ENCODE measurements around the gene PLAC8. TPM values are rescaled to one million over a fixed set of nuclear protein-coding genes. Genes with fewer than 3 reads are reported as not detected.

PLAC8 gene
- total and polyA plus RNA-seq, 2 of the 13 experiments (the other 11 are each of a cell fraction or from before 2014, with no cell fraction given), result 3.0 to 174 TPM

GRCh38 chr4:83112678-83113428 lies 1.7 kb downstream of the PLAC8 start (continued):
- no peak for TF ChIP-seq ZNF460 (CRISPR knock-in tag; IDR thresholded peaks at IDR 0.05; ENCODE audit: borderline replicate concordance)
- TF ChIP-seq NFYC (CRISPR knock-in tag; IDR thresholded peaks at IDR 0.05), result no peak; the same call in 1 of the 2 replicates
- TF ChIP-seq ZNF383 (CRISPR knock-in tag; IDR thresholded peaks at IDR 0.05; ENCODE audit: borderline replicate concordance), result no peak
- no peak for TF ChIP-seq ZNF558 (CRISPR knock-in tag; IDR thresholded peaks at IDR 0.05; ENCODE audit: borderline replicate concordance)
- no peak for TF ChIP-seq ZNF496 (CRISPR knock-in tag; IDR thresholded peaks at IDR 0.05; ENCODE audit: insufficient replicate concordance)
- TF ChIP-seq ZIK1 (CRISPR knock-in tag; IDR thresholded peaks at IDR 0.05; ENCODE audit: borderline replicate concordance, low read depth), result no peak
- TF ChIP-seq EEA1 (CRISPR knock-in tag; IDR thresholded peaks at IDR 0.05; ENCODE audit: borderline replicate concordance), result peak; percentile 53; the same call in 1 of the 2 replicates
- no peak for TF ChIP-seq HOXA5 (CRISPR knock-in tag; IDR thresholded peaks at IDR 0.05)
- TF ChIP-seq GLI4 (CRISPR knock-in tag; IDR thresholded peaks at IDR 0.05; ENCODE audit: borderline replicate concordance), result no peak
- TF ChIP-seq ZNF501 (CRISPR knock-in tag; IDR thresholded peaks at IDR 0.05), result peak; percentile 64
- TF ChIP-seq ZNF235 (CRISPR knock-in tag; IDR thresholded peaks at IDR 0.05; ENCODE audit: borderline replicate concordance), result no peak
- no peak for TF ChIP-seq ZBTB39 (CRISPR knock-in tag; IDR thresholded peaks at IDR 0.05)
- TF ChIP-seq ZNF549 (CRISPR knock-in tag; IDR thresholded peaks at IDR 0.05), result no peak
- no peak for TF ChIP-seq ZNF562 (CRISPR knock-in tag; IDR thresholded peaks at IDR 0.05; ENCODE audit: borderline replicate concordance)
- TF ChIP-seq ZSCAN20 (CRISPR knock-in tag; IDR thresholded peaks at IDR 0.05; ENCODE audit: borderline replicate concordance), result no peak
- TF ChIP-seq JDP2 (CRISPR knock-in tag; IDR thresholded peaks at IDR 0.05; ENCODE audit: borderline replicate concordance), result no peak
- TF ChIP-seq, protein P1, sequence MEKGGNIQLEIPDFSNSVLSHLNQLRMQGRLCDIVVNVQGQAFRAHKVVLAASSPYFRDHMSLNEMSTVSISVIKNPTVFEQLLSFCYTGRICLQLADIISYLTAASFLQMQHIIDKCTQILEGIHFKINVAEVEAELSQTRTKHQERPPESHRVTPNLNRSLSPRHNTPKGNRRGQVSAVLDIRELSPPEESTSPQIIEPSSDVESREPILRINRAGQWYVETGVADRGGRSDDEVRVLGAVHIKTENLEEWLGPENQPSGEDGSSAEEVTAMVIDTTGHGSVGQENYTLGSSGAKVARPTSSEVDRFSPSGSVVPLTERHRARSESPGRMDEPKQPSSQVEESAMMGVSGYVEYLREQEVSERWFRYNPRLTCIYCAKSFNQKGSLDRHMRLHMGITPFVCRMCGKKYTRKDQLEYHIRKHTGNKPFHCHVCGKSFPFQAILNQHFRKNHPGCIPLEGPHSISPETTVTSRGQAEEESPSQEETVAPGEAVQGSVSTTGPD (CRISPR knock-in tag; IDR thresholded peaks at IDR 0.05), result no peak
- no peak for TF ChIP-seq ISL2 (CRISPR knock-in tag; IDR thresholded peaks at IDR 0.05)
- TF ChIP-seq SKI (IDR thresholded peaks at IDR 0.05; ENCODE audit: partially characterized antibody), result no peak
- no peak for TF ChIP-seq ZNF652 (CRISPR knock-in tag; IDR thresholded peaks at IDR 0.05; ENCODE audit: borderline replicate concordance, low read depth)
- peak; percentile 53; the same call in 1 of the 2 replicates for TF ChIP-seq ZBTB20 (CRISPR knock-in tag; IDR thresholded peaks at IDR 0.05; ENCODE audit: borderline replicate concordance, low read depth)
- no peak for TF ChIP-seq DMAP1 (CRISPR knock-in tag; IDR thresholded peaks at IDR 0.05)
- no peak for TF ChIP-seq XBP1 (CRISPR knock-in tag; IDR thresholded peaks at IDR 0.05)
- TF ChIP-seq ADNP (CRISPR knock-in tag; IDR thresholded peaks at IDR 0.05), result no peak
- no peak for TF ChIP-seq ZNF512B (CRISPR knock-in tag; IDR thresholded peaks at IDR 0.05; ENCODE audit: borderline replicate concordance)

All from HepG2 (cell line).